Activated naive CD4-positive, alpha-beta T cell treated with anti-CD3 and anti-CD28 coated beads, Interleukin-2, amount 10 ng/mL, durations not matched to agents 7 days and 5 days (primary cell): ENCODE measurements around the gene RGS11.

Source experiments
- CTCF ChIA-PET: fragments of 350-600 bp; sonication (Branson Sonifier 250); formaldehyde crosslinking; loops from one replicate; lab custom pipeline; 2021; ENCODE audit warnings: antibody characterized with exemption; lab: Charles Lee
- DNase-seq: peaks from one replicate; pipeline ENCODE4 v3.0.0-alpha.2; 2020
- H3K27ac Mint-ChIP-seq: one replicate; pipeline ENCODE4 v1.8.0; 2021; ENCODE audit warnings: mild to moderate bottlenecking, moderate library complexity, mixed read lengths
- H3K27me3 Mint-ChIP-seq: one replicate; pipeline ENCODE4 v1.8.0; 2021; ENCODE audit warnings: mild to moderate bottlenecking, mixed read lengths
- H3K36me3 Mint-ChIP-seq: one replicate; pipeline ENCODE4 v1.8.0; 2021; ENCODE audit warnings: mixed read lengths
- H3K4me1 Mint-ChIP-seq: one replicate; pipeline ENCODE4 v1.8.0; 2021; ENCODE audit warnings: mixed read lengths
- H3K4me3 Mint-ChIP-seq: one replicate; pipeline ENCODE4 v1.8.0; 2021; ENCODE audit warnings: mild to moderate bottlenecking, moderate library complexity, mixed read lengths
- H3K9me3 Mint-ChIP-seq: one replicate; pipeline ENCODE4 v1.8.0; 2021; ENCODE audit warnings: mixed read lengths

The RGS11 gene

GRCh38 chr16:228151-228851, 47.4 kb downstream of the RGS11 start:
- CTCF ChIA-PET, result interaction anchor here (0.6 to 2.4 kb wide), 4 partner anchors 45 to 134 kb away, joined by 3 to 12 read pairs (median 3); partner anchors contain the start of gene AXIN1
- peaks cover 25% of the 10 kb centered on the region for H3K36me3 Mint-ChIP-seq
- H3K4me1 Mint-ChIP-seq, result peaks cover 33% of the 10 kb centered on the region
- peak overlapping the region; percentile 94 for H3K4me3 Mint-ChIP-seq
- peak overlapping the region; percentile 94 for H3K27ac Mint-ChIP-seq
- H3K9me3 Mint-ChIP-seq, result no peaks in the 10 kb centered on the region
- peaks cover 5% of the 10 kb centered on the region for H3K27me3 Mint-ChIP-seq
- DNase-seq, result no peak

GRCh38 chr16:220021-220420, 55.7 kb downstream of the RGS11 start:
- no peak for DNase-seq
- CTCF ChIA-PET, result interaction anchor here (1.1 kb wide), 1 partner anchor 123 kb away, joined by 3 read pairs; no protein-coding TSS in a partner anchor
- Mint-ChIP-seq H3K9me3 (no peaks in the 10 kb centered on the region), H3K4me1 (peaks cover 2% of the 10 kb centered on the region), H3K4me3 (no peak overlapping the region), H3K36me3 (peaks cover 42% of the 10 kb centered on the region), H3K27ac (no peak overlapping the region), H3K27me3 (no peaks in the 10 kb centered on the region)
